ENCODE data around the gene NMUR2.

DNA sequence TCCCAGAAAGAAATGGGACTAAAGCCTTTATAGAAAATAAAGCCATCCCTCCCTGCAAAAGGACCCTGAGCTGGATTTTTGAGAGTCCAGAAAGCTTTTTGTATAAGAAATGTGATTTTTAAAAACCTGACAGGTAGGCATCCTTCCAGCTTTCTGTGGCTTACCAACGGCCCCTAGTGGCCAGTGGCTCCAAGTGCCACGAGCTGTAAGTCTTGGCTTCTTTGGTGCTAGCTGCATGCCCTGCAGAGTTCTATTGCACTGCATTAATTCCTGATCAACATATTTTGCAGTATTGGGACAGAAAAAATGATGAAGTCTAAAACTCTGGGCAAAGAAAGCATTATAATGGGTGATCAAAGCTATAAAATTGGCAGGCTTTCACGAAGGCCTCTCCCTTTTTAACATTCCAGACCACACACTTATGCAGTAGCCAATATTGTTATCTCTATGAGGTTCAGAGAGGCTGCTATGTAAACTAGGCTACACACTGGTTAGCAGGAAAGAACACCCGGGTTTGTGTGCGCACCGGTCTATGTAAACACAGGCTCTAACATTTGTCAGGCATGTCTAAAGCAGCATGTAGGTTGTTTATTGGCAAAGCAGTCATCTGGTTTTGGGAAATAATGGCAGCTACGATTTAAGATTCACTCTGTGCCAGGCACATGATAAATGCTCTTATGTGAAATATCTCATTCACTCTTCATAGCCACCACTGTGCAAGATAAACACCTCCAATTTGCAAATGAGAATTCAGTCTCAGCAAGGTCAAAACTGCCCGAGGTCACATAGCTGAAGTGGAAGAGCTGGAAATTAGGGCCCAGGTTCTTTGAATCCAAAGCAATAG is 55.2 kb downstream of the NMUR2 start:
- no peak for TF ChIP-seq POLR2AphosphoS5 (IDR thresholded peaks at IDR 0.05; ENCODE audit: low read depth, low read length)
- TF ChIP-seq PAX5 (IDR thresholded peaks at IDR 0.05; ENCODE audit: insufficient read depth, low read length, severe bottlenecking) = no peak
- no peak for TF ChIP-seq SPI1 (IDR thresholded peaks at IDR 0.05; ENCODE audit: low read depth, low read length)
- no peak for TF ChIP-seq POLR2A (IDR thresholded peaks at IDR 0.05; ENCODE audit: low read depth, low read length)
